Measurements from ENCODE around the gene JARID2.

The JARID2 gene

DNA sequence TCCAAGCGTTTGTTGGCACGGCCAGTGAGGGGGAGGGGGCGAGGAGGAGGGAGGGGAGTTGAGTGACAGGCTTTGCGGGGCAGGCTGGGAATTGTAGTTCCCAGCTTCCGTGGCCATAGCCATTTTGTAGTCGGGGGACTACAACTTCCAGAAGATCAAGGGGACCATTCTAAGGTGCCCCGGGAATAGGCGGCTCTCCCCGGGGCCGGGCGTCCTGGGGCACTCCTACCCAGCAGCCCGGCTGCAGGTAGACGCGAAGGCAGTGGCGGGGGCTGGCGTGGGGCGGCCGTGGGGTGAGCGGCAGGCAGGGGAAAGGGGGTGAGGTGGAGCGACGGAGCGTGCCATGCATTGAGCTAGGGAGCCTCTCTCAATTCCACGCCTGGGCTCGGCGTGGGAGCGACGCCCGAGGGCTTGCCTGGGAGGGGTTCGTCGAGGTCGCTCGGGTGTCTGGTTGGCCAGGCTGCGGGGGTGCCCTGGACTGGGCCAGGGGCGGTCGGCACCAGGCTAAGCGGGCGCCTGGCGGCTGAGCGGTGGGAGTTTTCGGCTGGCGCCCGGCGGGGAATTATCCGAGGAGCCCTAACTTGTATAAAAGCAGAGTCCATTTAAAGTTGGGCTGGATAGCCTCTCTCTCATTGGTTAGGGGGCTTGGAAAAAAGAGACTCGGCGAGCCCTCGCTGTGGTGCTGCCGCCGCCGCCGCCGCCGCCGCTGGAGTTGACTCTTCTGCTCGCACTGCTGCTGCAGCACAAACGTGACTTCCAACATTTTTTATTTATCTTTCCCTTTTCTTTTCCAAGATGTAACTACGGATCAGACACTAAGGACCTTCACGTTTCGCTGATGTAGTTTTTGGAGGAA lies at the start of gene JARID2:
Gene JARID2 (plus strand): TSS at position 709 of the 856 bp plus-strand sequence. CDS start 471 bp downstream, outside the sequence.
- DNase-seq (ENCODE audit: low read depth): peak; percentile 97

DNA sequence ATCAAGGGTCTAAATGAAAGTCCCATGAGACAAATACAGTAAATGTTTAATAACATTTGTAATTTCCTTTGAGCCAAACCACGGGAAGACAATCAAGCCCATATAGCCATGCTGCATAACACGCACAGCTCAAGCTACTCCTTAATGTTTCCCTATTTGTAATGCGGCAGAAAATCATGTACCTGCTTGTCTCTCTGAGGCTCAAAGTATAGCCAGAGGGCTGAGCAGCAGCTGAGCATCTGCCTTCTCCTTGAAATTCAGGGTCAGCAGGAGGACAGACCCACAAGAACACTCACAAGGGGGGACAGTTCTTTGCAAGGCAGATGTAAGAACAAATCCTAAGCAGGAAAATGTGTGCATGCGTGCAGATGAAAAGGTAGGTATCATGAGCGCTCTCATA lies 45.8 kb upstream of the JARID2 start:
- no peak for DNase-seq (ENCODE audit: low read depth)

DNA sequence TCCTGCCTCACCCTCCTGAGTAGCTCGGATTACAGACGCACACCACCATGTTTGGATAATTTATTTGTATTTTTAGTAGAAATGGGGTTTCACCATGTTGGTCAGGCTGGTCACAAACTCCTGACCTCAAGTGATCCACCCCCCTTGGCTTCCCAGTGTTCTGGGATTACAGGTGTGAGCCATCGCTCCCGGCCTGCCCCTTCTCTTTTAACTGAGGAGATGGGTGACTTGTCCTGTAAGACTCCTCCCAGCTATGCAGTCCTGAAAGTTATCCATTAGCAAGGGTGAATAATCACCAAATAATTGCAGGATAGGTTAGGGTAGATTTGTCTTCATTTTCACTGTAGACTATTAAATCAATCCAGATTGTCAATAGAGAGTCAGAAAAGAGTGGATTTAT lies 40.5 kb upstream of the JARID2 start:
- DNase-seq (ENCODE audit: low read depth): no peak

GRCh38 chr6:15206887-15207286 lies 39.0 kb upstream of the JARID2 start:
- no peak for DNase-seq (ENCODE audit: low read depth)

- peak; percentile 7 for DNase-seq (ENCODE audit: low read depth)
Measured at GRCh38 chr6:15207923-15208322, 37.9 kb upstream of the JARID2 start.

DNA sequence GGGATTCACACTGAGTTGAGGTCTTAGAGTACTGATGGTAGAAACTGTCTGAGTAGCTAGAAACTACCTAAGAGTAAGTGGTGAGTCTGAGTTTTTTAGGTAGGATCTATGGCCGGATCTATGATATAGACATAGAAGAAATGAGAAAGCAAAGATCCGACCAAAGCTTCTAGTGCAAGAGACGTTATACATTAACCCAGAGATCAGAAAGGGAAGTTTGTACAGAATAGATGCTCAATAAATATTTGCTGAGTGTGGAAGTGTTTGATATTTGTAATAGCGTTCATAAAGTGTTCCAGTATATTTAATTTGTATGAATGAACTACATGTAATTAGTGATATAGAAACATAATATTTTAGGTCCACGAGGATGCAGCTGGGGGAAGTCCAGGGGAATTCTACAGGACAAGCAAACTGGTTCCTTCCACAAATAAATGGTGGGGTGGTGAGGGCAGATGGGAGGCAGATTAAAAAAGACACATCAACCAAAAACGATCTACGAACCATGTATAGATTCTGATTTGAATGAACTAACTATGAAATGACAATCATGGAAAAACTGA lies 31.9 kb upstream of the JARID2 start:
- no peak for DNase-seq (ENCODE audit: low read depth)

DNA sequence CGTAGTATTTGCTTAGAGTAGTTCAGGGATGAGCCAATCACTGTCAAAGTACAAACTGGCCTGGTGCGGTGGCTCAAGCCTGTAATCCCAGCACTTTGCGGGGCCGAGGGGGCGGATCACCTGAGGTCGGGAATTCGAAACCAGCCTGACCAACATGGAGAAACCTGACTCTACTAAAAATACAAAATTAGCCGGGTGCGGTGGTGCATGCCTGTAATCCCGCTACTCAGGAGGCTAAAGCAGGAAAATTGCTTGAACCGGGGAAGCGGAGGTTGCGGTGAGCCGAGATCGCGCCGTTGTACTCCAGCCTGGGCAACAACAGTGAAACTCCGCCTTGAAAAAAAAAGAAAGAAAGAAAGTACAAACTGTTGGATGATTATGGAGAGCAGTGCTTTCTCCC lies 27.5 kb upstream of the JARID2 start:
- no peak for DNase-seq (ENCODE audit: low read depth)

DNA sequence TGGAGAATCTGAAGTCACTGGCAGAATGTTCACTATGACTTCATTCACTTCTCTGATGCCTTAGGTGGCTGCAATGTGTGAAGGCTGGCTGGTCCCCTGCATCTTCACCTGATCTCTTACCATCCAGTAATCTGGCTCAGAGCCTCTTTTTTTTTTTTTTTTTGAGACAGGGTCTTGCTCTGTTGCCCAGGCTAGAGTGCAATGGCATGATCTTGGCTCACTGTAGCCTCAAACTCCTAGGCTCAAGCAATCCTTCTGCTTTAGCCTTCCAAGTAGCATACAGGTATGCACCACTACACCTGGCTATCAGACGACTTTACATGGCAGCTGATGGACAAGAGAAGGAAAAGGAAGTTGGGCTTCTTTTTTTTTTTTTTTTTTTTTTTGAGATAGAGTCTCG lies 25.8 kb upstream of the JARID2 start:
- DNase-seq (ENCODE audit: low read depth): no peak

GRCh38 chr6:15227827-15228318 lies 18.0 kb upstream of the JARID2 start:
- DNase-seq (ENCODE audit: low read depth): no peak

GRCh38 chr6:15230827-15231226 lies 15.0 kb upstream of the JARID2 start:
- DNase-seq (ENCODE audit: low read depth): no peak

DNA sequence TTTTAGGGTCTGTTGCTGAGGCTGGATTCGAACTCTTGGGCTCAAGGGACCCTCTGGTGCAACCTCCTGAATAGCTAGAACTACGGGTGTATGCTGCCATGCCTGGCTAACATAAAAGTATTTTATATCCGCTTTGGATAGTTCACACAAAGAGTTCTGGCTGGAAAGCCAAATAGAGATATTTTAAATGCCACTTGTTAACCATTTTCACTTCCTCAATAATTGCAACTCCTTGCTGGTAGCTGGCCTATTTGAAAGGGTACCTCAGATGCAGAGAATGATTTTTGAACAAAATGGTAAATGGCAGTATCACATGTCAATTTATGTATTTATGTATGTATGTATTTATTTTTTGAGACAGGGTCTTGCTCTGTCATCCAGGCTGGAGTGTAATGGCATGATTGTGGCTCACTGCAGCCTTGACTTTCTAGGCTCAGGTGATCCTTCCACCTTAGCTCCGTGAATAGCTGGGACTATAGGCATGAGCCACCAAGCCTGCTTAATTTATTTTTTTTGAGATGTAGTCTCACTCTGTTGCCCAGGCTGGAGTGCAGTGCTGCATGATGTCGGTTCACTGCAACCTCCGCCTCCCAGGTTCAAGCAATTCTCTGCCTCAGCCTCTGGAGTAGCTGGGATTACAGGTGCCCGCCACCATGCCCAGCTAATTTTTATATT lies 12.9 kb upstream of the JARID2 start:
- no peak for DNase-seq (ENCODE audit: low read depth)

GRCh38 chr6:15234068-15234758 lies 11.7 kb upstream of the JARID2 start:
- DNase-seq (ENCODE audit: low read depth): no peak

DNA sequence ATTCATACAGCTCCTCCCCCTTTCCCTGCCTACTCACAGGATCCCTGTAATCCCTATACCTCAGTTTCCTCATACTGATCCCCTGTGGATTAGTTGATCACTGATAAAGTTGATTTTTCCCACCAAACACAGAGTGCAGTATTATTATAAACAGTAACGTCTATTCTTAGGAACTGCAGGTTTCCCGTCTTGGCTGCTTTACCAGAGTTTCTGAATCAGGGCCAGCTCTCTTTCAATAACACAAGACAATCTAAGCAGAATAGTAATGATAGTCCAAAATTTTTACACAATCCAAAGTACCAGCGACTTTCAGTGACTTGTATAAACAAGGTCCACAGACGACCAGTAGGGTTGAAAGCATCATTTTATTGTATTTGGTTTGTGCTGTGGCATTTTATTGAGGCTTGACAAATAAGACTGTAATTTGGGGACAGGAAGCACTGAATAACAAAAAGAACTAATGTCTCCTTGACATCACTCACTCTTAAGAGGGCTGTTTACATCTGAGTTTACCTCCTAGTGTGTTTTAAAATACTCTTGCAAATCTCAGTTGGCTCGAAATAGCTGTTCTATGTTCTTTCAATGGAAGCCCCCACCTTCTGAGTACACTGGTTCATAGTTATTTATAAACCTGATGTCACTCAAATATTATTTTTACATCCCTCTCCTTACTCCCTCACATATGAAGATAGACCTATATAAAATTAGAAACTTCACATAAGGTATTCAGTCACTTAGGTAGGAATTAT lies 6.1 kb upstream of the JARID2 start:
- no peak for DNase-seq (ENCODE audit: low read depth)

- no peak for DNase-seq (ENCODE audit: low read depth)
Measured at GRCh38 chr6:15242503-15242902, 3.4 kb upstream of the JARID2 start.

DNA sequence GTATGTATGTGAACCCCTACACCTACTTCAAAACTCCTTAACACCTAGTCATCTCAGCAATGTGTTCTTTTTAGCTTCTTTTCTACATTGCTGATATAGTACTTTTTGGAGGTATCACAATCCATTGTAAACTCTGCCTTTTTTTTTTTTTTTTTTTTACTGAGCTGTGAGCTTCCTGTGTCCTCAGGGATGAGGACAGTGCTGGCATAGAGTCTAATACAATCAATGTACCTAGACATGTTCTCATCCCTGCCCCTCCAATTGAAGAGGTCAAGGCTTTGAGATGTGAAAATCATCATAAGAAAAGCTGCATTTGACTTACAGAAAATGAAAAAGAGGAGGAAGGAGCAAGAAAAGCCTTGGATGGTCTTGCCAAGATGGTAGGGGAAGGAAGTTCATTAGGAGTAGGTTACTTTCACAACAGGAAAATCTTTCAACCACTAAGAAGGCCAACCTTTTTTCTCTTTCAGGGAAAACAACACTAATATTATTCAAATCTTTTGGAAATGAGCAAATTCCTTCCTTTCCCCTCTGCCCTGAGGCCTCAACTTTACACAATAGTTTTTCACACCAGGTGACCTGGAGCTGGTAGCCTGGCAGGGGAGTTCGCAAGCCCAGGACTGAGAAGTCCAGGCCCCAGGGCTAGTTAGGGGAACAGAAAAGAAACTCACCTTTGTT lies 2.8 kb upstream of the JARID2 start:
- no peak for DNase-seq (ENCODE audit: low read depth)

DNA sequence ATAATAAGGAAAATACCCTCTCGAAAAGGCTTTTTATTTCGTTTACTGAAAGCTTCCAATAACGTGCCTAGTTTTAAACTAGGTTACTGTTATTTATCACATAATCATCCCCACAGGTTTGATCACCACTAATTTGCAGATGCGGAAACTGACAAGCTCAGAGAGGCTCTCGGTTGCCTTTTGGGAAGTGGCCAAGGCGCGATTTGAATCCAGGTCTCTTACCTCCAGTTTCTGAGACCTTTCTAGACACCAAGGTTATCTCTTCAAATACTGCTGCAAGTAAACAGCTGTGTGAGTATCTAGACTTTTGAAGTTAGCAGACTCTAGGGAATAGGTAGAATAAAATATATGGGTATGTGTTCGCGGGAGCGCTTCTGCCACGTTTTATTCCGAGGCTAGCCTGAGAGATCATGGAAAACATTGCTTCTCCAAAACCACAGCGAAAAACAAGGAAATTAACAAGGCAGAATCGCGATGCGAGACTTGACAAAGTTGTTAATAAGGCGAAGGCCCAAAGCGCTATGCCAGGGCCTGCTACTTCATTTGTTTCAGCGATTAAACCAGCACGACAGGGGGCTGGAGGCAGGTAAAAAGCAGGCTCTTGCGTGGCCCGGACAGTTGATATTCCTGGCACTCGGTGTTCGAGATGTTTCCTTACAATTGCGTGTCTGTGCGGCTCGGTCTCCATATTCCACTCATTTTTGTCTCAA lies 1.8 kb upstream of the JARID2 start:
- DNase-seq (ENCODE audit: low read depth): no peak

- DNase-seq (ENCODE audit: low read depth): peak; percentile 58
Measured at GRCh38 chr6:15244620-15245360, 1.1 kb upstream of the JARID2 start.

- DNase-seq (ENCODE audit: low read depth): peak; percentile 42
Measured at GRCh38 chr6:15246217-15246665, 372 bp downstream of the JARID2 start.

- DNase-seq (ENCODE audit: low read depth): no peak
Measured at GRCh38 chr6:15246666-15247499, 1.0 kb downstream of the JARID2 start.
